ENCODE data around the gene HPSE. TPM values are rescaled to one million over a fixed set of nuclear protein-coding genes. Genes with fewer than 3 reads are reported as not detected.

The HPSE gene
- total RNA-seq, result 1 to 10 TPM; 1.1 to 2.7 TPM
- polyA plus RNA-seq (2013, experiment 1 of 2), result 0.18 TPM
- polyA plus RNA-seq (2013, experiment 2 of 2), result 0.17 TPM
- long read RNA-seq, experiment 1, partial matches to known transcripts, result 0 of 1 reads
- long read RNA-seq, experiment 1, other reads (novel, unspliced or antisense), result 1 of 1 reads
- long read RNA-seq, experiment 2, full-length matches to known transcripts, result 1 of 1 reads
- long read RNA-seq, experiment 2, partial matches to known transcripts, result 0 of 1 reads
- long read RNA-seq, experiment 2, other reads (novel, unspliced or antisense), result 0 of 1 reads
- long read RNA-seq, experiment 3, full-length matches to known transcripts, result 4 of 7 reads
- long read RNA-seq, experiment 3, partial matches to known transcripts, result 3 of 7 reads
- long read RNA-seq, experiment 3, other reads (novel, unspliced or antisense), result 0 of 7 reads
- long read RNA-seq, experiment 4, result 0 reads

DNA sequence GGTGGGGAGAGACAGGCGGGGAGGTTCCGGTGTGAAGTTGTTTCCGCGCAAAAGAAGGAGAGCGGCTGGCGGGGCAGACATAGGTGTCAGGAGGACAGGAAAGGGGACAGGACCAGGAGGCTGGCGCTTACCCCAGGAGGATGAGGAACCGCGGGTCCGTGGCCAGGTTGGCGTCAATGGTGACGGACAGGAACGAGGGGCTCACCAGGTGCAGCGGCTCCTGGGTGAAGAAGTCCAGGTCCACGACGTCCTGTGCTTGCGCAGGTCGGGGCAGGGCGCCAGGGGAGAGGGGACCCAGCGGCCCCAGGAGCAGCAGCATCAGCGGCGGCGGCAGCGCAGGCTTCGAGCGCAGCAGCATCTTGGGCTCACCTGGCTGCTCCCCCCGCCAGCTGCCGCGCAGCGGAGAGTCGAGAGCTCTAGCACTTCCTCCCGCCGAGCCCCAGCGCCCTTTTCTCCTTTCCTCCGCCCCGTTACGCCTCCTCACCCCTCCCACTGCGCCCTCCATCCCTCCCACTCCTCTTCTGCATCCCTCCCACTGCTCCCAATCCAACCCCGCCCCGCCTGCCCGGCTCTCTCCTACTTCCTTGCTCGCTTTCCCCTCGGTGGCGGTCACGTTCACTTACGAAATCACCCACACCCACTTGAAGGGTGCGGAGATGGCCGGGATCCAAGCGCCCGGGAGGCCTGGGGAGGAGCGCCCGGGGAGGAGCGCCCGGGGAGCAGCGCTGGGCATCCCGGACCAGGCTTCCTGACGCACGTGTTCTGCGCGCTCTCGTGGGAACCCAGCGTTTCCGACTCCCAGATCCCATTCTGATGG lies at the start of gene HPSE:
Gene HPSE, minus strand, starts transcription at position 424 of the 817 bp plus-strand sequence. Its CDS starts 66 bp downstream, at position 358.
- peaks cover 61% of the 10 kb centered on the region for H3K27me3 Mint-ChIP-seq (ENCODE audit: insufficient read depth)
- H3K4me1 ChIP-seq (ENCODE audit: control insufficient read depth, insufficient read depth, low read length), result no peaks in the 10 kb centered on the region
- H3K36me3 Mint-ChIP-seq (ENCODE audit: low read depth), result no peaks in the 10 kb centered on the region
- no peak within 1 kb of the TSS for H3K27ac Mint-ChIP-seq
- H3K9me3 ChIP-seq (ENCODE audit: control insufficient read depth, low read length), result no peaks in the 10 kb centered on the region
- no peak within 1 kb of the TSS for H3K27ac ChIP-seq (ENCODE audit: low read depth, low read length)
- no peaks in the 10 kb centered on the region for H3K9me3 Mint-ChIP-seq
- TF ChIP-seq, protein P1, sequence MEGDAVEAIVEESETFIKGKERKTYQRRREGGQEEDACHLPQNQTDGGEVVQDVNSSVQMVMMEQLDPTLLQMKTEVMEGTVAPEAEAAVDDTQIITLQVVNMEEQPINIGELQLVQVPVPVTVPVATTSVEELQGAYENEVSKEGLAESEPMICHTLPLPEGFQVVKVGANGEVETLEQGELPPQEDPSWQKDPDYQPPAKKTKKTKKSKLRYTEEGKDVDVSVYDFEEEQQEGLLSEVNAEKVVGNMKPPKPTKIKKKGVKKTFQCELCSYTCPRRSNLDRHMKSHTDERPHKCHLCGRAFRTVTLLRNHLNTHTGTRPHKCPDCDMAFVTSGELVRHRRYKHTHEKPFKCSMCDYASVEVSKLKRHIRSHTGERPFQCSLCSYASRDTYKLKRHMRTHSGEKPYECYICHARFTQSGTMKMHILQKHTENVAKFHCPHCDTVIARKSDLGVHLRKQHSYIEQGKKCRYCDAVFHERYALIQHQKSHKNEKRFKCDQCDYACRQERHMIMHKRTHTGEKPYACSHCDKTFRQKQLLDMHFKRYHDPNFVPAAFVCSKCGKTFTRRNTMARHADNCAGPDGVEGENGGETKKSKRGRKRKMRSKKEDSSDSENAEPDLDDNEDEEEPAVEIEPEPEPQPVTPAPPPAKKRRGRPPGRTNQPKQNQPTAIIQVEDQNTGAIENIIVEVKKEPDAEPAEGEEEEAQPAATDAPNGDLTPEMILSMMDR (conservative IDR thresholded peaks at IDR 0.05), result no peak
- H3K4me1 Mint-ChIP-seq, result peaks cover 6% of the 10 kb centered on the region
- peak within 1 kb of the TSS; percentile 66 for H3K4me3 Mint-ChIP-seq
- 0 to 1% methylated on average over 11 to 63 of the region's 63 CpGs for WGBS, 2 experiments (ENCODE audit: insufficient coverage in 1 of 2, insufficient read length in 1 of 2)
- no peak within 1 kb of the TSS for H3K9ac ChIP-seq (ENCODE audit: extremely low read depth, low read length, poor library complexity, severe bottlenecking)
- no peaks in the 10 kb centered on the region for H3K36me3 ChIP-seq (ENCODE audit: control insufficient read depth, insufficient read depth, low read length)
- H3K27me3 ChIP-seq (ENCODE audit: control insufficient read depth, insufficient read depth, low read length, poor library complexity, severe bottlenecking), result peaks cover 59% of the 10 kb centered on the region
- peak within 1 kb of the TSS; percentile 75 for H3K4me3 ChIP-seq (ENCODE audit: low read length)
- peak; percentile 95 for DNase-seq

DNA sequence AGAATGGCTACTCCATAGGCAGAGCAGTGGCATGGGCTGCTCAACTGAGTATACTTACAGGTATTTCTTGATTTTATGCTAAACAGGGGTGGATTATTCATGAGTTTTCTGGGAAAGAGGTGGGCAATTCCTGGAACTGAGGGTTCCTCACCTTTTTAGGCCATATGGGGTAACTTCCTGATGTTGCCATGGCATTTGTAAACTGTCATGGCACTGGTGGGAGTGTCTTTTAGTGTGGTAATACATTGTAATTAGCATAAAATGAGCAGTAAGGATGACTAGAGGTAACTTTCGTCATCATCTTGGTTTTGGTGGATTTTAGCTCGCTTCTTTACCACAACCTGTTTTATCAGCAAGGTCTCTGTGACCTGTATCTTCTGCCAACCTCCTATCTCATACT lies 48.2 kb upstream of the HPSE start:
- Histone ChIP-seq H3K27ac (ENCODE audit: low read depth, low read length) (no peak overlapping the region), H3K9me3 (ENCODE audit: control insufficient read depth, low read length) (peaks cover 25% of the 10 kb centered on the region), H3K4me3 (ENCODE audit: low read length) (no peak overlapping the region), H3K4me1 (ENCODE audit: control insufficient read depth, insufficient read depth, low read length) (no peaks in the 10 kb centered on the region), H3K9ac (ENCODE audit: extremely low read depth, low read length, poor library complexity, severe bottlenecking) (no peak overlapping the region), H3K36me3 (ENCODE audit: control insufficient read depth, insufficient read depth, low read length) (no peaks in the 10 kb centered on the region), H3K27me3 (ENCODE audit: control insufficient read depth, insufficient read depth, low read length, poor library complexity, severe bottlenecking) (no peaks in the 10 kb centered on the region)
- peaks cover 21% of the 10 kb centered on the region for H3K9me3 Mint-ChIP-seq
- no peaks in the 10 kb centered on the region for H3K4me1 Mint-ChIP-seq
- H3K27me3 Mint-ChIP-seq (ENCODE audit: insufficient read depth), result peaks cover 30% of the 10 kb centered on the region
- H3K36me3 Mint-ChIP-seq (ENCODE audit: low read depth), result peaks cover 3% of the 10 kb centered on the region
- WGBS, 2 experiments (ENCODE audit: insufficient coverage in 1 of 2, insufficient read length in 1 of 2), result 80% methylated on average over 2 of the region's 2 CpGs; no CpG with 5 or more reads in 1 of the 2 experiments
- H3K4me3 Mint-ChIP-seq, result no peak overlapping the region
- TF ChIP-seq, protein P1 (conservative IDR thresholded peaks at IDR 0.05), result no peak
- no peak overlapping the region for H3K27ac Mint-ChIP-seq
- DNase-seq, result no peak

DNA sequence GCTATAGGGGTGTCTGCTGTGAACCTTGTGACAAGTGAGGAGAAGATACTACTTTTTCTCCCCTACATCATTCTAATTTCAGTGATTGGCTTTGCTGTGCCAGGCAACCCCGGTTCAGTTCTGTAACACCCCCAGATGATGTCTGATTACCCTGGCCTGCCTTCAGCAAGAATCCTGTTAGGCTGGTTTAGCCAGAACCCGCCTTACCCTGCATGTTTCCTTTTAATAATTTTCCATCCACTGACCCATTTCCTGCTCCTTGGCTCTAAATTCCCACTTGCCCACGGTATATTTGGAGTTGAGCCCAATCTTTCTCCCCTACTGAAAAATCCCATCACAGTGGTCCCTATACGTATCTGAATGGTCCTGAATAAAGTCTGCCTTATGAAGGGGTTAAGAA lies 46.5 kb upstream of the HPSE start:
- H3K4me1 ChIP-seq (ENCODE audit: control insufficient read depth, insufficient read depth, low read length), result no peaks in the 10 kb centered on the region
- TF ChIP-seq, protein P1 (conservative IDR thresholded peaks at IDR 0.05), result no peak
- Mint-ChIP-seq H3K4me1 (no peaks in the 10 kb centered on the region), H3K36me3 (ENCODE audit: low read depth) (peaks cover 3% of the 10 kb centered on the region), H3K27ac (no peak overlapping the region), H3K9me3 (peaks cover 36% of the 10 kb centered on the region), H3K27me3 (ENCODE audit: insufficient read depth) (peaks cover 19% of the 10 kb centered on the region), H3K4me3 (no peak overlapping the region)
- H3K4me3 ChIP-seq (ENCODE audit: low read length), result no peak overlapping the region
- no peak overlapping the region for H3K9ac ChIP-seq (ENCODE audit: extremely low read depth, low read length, poor library complexity, severe bottlenecking)
- no peaks in the 10 kb centered on the region for H3K27me3 ChIP-seq (ENCODE audit: control insufficient read depth, insufficient read depth, low read length, poor library complexity, severe bottlenecking)
- H3K36me3 ChIP-seq (ENCODE audit: control insufficient read depth, insufficient read depth, low read length), result no peaks in the 10 kb centered on the region
- 86 to 91% methylated on average over 4 of the region's 4 CpGs for WGBS, 2 experiments (ENCODE audit: insufficient coverage in 1 of 2, insufficient read length in 1 of 2)
- DNase-seq, result no peak
- H3K27ac ChIP-seq (ENCODE audit: low read depth, low read length), result no peak overlapping the region
- peaks cover 32% of the 10 kb centered on the region for H3K9me3 ChIP-seq (ENCODE audit: control insufficient read depth, low read length)

Data from endodermal cell (in vitro differentiated cells).